ENCODE results near the gene PDE3B. TPM values are rescaled to one million over a fixed set of nuclear protein-coding genes. Genes with fewer than 3 reads are reported as not detected.

PDE3B gene
- total and polyA plus RNA-seq, 2 of the 8 experiments (the other 6 are each of a cell fraction or from before 2014, with no cell fraction given) = 2.7 to 10.9 TPM

DNA sequence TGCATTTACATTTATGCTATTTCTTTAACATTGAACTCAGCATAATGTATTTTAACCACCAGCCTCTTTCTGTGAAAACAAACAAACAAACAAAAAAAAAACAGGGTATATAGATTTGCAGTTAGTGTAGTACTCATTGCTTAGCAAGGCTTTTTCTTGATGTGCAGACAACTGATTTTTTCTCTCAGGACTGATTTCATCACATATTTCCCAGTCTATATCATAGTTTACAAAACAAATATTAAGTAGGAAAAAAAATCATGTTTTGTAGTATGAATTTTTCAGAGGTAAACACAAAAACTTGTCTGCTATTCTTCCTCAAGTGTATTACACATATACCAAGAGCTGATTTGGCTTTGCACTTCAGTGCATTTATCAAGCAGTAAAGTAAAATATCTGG is 123.0 kb downstream of the PDE3B start:
- no peak overlapping the region for H2BK15ac ChIP-seq (ENCODE audit: low read length)
- no peak overlapping the region for H2AK5ac ChIP-seq (ENCODE audit: low read depth, low read length)
- no peaks in the 10 kb centered on the region for H3K27me3 ChIP-seq (replicated peaks in 1 of 4; ENCODE audit: control insufficient read depth in 3 of 4, extremely low read depth in 1 of 4, insufficient read depth in 3 of 4, low read length in 3 of 4)
- POLR2A ChIA-PET (ENCODE audit: partially characterized antibody) = interaction anchor here (1.3 kb wide), 1 partner anchor 123 kb away, joined by 3 read pairs; the partner anchor contains the start of gene PDE3B
- H2BK120ac ChIP-seq (replicated peaks; ENCODE audit: low read depth, low read length) = no peak overlapping the region
- no peak overlapping the region for H3K23ac ChIP-seq (ENCODE audit: insufficient read length)
- no peak overlapping the region for H4K5ac ChIP-seq (ENCODE audit: insufficient read length, low read depth, low read length)
- no peak overlapping the region for H4K8ac ChIP-seq (ENCODE audit: extremely low read depth, insufficient read depth, low read length)
- H2BK12ac ChIP-seq (ENCODE audit: low read depth, low read length) = no peak overlapping the region
- no peaks in the 10 kb centered on the region for H3K79me2 ChIP-seq (ENCODE audit: control insufficient read depth in 1 of 2, insufficient read depth in 2 of 2, low read length in 2 of 2)
- peaks cover 0 to 2% of the 10 kb centered on the region in 2 experiments for H4K20me1 ChIP-seq (replicated peaks in 1 of 2; ENCODE audit: control insufficient read depth in 1 of 2, insufficient read depth in 2 of 2, low read length in 2 of 2)
- no peak overlapping the region for H3K18ac ChIP-seq (ENCODE audit: extremely low read depth, low read length)
- no peak overlapping the region for H3K4me3 ChIP-seq (ENCODE audit: extremely low read depth in 1 of 4, insufficient read depth in 2 of 4, low read depth in 3 of 4, low read length in 4 of 4)
- no peak overlapping the region for H4K91ac ChIP-seq (replicated peaks; ENCODE audit: insufficient read length, low read length)
- DNase-seq (ENCODE audit: low read depth in 1 of 2, low spot score in 2 of 2) = no peak
- no peak overlapping the region for H3K4me2 ChIP-seq (ENCODE audit: insufficient read depth in 1 of 2, low read depth in 2 of 2, low read length in 2 of 2)
- no peak overlapping the region for H3K27ac ChIP-seq (ENCODE audit: low read depth, low read length)
- H2AFZ ChIP-seq (ENCODE audit: low read length) = no peak overlapping the region
- CTCF ChIA-PET (ENCODE audit: partially characterized antibody) = interaction anchor here (0.9 kb wide), 1 partner anchor 38 kb away, joined by 4 read pairs; no protein-coding TSS in a partner anchor
- no peaks in the 10 kb centered on the region for H3K4me1 ChIP-seq (replicated peaks in 1 of 4; ENCODE audit: control insufficient read depth in 3 of 4, insufficient read depth in 4 of 4, low read length in 3 of 4)
- no peak overlapping the region for H3K56ac ChIP-seq (replicated peaks; ENCODE audit: insufficient read length, low read depth, low read length)
- H3K23me2 ChIP-seq (ENCODE audit: low read depth, low read length) = peaks cover 3% of the 10 kb centered on the region; the same call in 1 of the 2 replicates
- no peaks in the 10 kb centered on the region for H3K36me3 ChIP-seq (ENCODE audit: control insufficient read depth in 2 of 4, insufficient read depth in 4 of 4, low read length in 3 of 4)
- no peak overlapping the region for H3K9ac ChIP-seq (replicated peaks in 1 of 4; ENCODE audit: extremely low read depth in 1 of 4, low read depth in 3 of 4, low read length in 3 of 4)
- no peak overlapping the region for H3K4ac ChIP-seq (replicated peaks; ENCODE audit: insufficient read length, low read depth, low read length)
- no peak overlapping the region for H2BK5ac ChIP-seq (ENCODE audit: low read depth, low read length)
- no peaks in the 10 kb centered on the region for H3K79me1 ChIP-seq (ENCODE audit: low read depth, low read length)
- H3K9me3 ChIP-seq (ENCODE audit: insufficient read depth in 2 of 2, low read depth in 1 of 2, low read length in 1 of 2) = no peaks in the 10 kb centered on the region
- no peak for FAIRE-seq
- H3K14ac ChIP-seq (ENCODE audit: insufficient read length) = no peak overlapping the region
- no peak overlapping the region for H2BK20ac ChIP-seq (ENCODE audit: low read length)
- no peak for TF ChIP-seq JUND (IDR thresholded peaks at IDR 0.05; ENCODE audit: low read length)
- no peak for TF ChIP-seq SP4 (IDR thresholded peaks at IDR 0.05; ENCODE audit: low read length)
- TF ChIP-seq EGR1 (IDR thresholded peaks at IDR 0.05; ENCODE audit: borderline replicate concordance, low read depth, low read length) = no peak
- TF ChIP-seq FOSL1 (IDR thresholded peaks at IDR 0.05; ENCODE audit: insufficient read depth, low read depth, low read length) = no peak
- TF ChIP-seq ZNF274 (IDR thresholded peaks at IDR 0.05; ENCODE audit: borderline replicate concordance, extremely low read depth, low read length) = no peak
- TF ChIP-seq GABPA (IDR thresholded peaks at IDR 0.05; ENCODE audit: borderline replicate concordance, insufficient read depth, low read length) = no peak
- TF ChIP-seq, protein P1, sequence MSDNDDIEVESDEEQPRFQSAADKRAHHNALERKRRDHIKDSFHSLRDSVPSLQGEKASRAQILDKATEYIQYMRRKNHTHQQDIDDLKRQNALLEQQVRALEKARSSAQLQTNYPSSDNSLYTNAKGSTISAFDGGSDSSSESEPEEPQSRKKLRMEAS (IDR thresholded peaks at IDR 0.05) = no peak
- TF ChIP-seq NRF1 (IDR thresholded peaks at IDR 0.05; ENCODE audit: low read depth, low read length) = no peak
- TF ChIP-seq EZH2 (IDR thresholded peaks at IDR 0.05; ENCODE audit: low read depth, low read length, severe bottlenecking) = no peak
- TF ChIP-seq TAF7 (optimal IDR thresholded peaks at IDR 0.05; ENCODE audit: borderline replicate concordance, low read depth, low read length) = no peak
- no peak for TF ChIP-seq POLR2AphosphoS5 (IDR thresholded peaks at IDR 0.05; ENCODE audit: low read depth, low read length)
- TF ChIP-seq EP300 (IDR thresholded peaks at IDR 0.05; ENCODE audit: borderline replicate concordance in 1 of 2, low read depth in 2 of 2, low read length in 2 of 2) = no peak
- TF ChIP-seq RXRA (IDR thresholded peaks at IDR 0.05; ENCODE audit: insufficient read depth, low read depth, low read length) = no peak
- TF ChIP-seq KDM1A (IDR thresholded peaks at IDR 0.05; ENCODE audit: borderline replicate concordance, low read length) = no peak
- TF ChIP-seq CHD2 (IDR thresholded peaks at IDR 0.05; ENCODE audit: low read length) = no peak

Data from H1 (cell line).